SK-N-SH treated with all-trans-retinoic acid at 6 μM for 48 hours (cell line): ENCODE data around the gene LMCD1.

Experiments used
- ATAC-seq: fragments of 200-7000 bp; cut with Tn5 transposase; 3 replicates; pipeline ENCODE4 v1.9.1; 2020; ENCODE audit warnings: mild to moderate bottlenecking, moderate library complexity
- BACH2 ChIP-seq: fragments of 250-450 bp; sonication (Bioruptor Pico); IDR thresholded peaks from 2 replicates; pipeline ENCODE4 v1.9.0; 2021; ENCODE audit warnings: mild to moderate bottlenecking, borderline replicate concordance
- ESRRG ChIP-seq: fragments of 250-450 bp; sonication (Bioruptor Pico); IDR thresholded peaks from 2 replicates; pipeline ENCODE4 v1.6.1; 2021; ENCODE audit warnings: mild to moderate bottlenecking
- GLIS3 ChIP-seq: fragments of 250-450 bp; sonication (Bioruptor Pico); IDR thresholded peaks from 2 replicates; pipeline ENCODE4 v1.5.0; 2020; ENCODE audit warnings: mild to moderate bottlenecking, moderate library complexity
- ISL1 ChIP-seq: fragments of 250-450 bp; sonication (Bioruptor Pico); IDR thresholded peaks from 2 replicates; pipeline ENCODE4 v2.1.2; 2022; ENCODE audit warnings: mild to moderate bottlenecking, moderate library complexity
- OSR1 ChIP-seq: fragments of 250-450 bp; sonication (Bioruptor Pico); IDR thresholded peaks from 2 replicates; pipeline ENCODE4 v1.8.0; 2022; ENCODE audit warnings: moderate library complexity, mild to moderate bottlenecking, inconsistent platforms
- PPARA ChIP-seq: fragments of 250-450 bp; sonication (Bioruptor Pico); IDR thresholded peaks from 2 replicates; pipeline ENCODE4 v1.5.0; 2020; ENCODE audit warnings: mild to moderate bottlenecking, borderline replicate concordance
- RARB ChIP-seq: fragments of 250-450 bp; sonication (Bioruptor Pico); IDR thresholded peaks from 2 replicates; pipeline ENCODE4 v1.8.0; 2021; ENCODE audit warnings: mild to moderate bottlenecking, moderate library complexity
- SNAI2 ChIP-seq: fragments of 250-450 bp; sonication (Bioruptor Pico); IDR thresholded peaks from 2 replicates; pipeline ENCODE4 v1.5.0; 2020; ENCODE audit warnings: mild to moderate bottlenecking, moderate library complexity
- TCF4 ChIP-seq: fragments of 250-450 bp; sonication (Bioruptor Pico); IDR thresholded peaks from 2 replicates; pipeline ENCODE4 v1.8.0; 2021; ENCODE audit warnings: mild to moderate bottlenecking, moderate library complexity, borderline replicate concordance
- TOX ChIP-seq: fragments of 250-450 bp; sonication (Bioruptor Pico); IDR thresholded peaks from 2 replicates; pipeline ENCODE4 v1.8.0; 2021; ENCODE audit warnings: mild to moderate bottlenecking, moderate library complexity, borderline replicate concordance
- ZC3H10 ChIP-seq: fragments of 250-450 bp; sonication (Bioruptor Pico); IDR thresholded peaks from 2 replicates; pipeline ENCODE4 v1.5.1; 2021; ENCODE audit warnings: mild to moderate bottlenecking, moderate library complexity
- ZFP3 ChIP-seq: fragments of 250-450 bp; sonication (Bioruptor Pico); IDR thresholded peaks from 2 replicates; pipeline ENCODE4 v1.5.0; 2020; ENCODE audit warnings: mild to moderate bottlenecking, moderate library complexity
- ZFP30 ChIP-seq: fragments of 450-650 bp; formaldehyde crosslinking; IDR thresholded peaks from 2 replicates; pipeline ENCODE4 v1.5.0; 2022; ENCODE audit warnings: mild to moderate bottlenecking, moderate library complexity
- ZNF565 ChIP-seq: fragments of 450-650 bp; formaldehyde crosslinking; conservative IDR thresholded peaks from 2 replicates; pipeline ENCODE4 v1.5.0; 2020; ENCODE audit warnings: low read depth, mild to moderate bottlenecking, moderate library complexity
- ZNF70 ChIP-seq: fragments of 450-650 bp; formaldehyde crosslinking; IDR thresholded peaks from 2 replicates; pipeline ENCODE4 v1.5.0; 2020; ENCODE audit warnings: mild to moderate bottlenecking, moderate library complexity
- ZNF8 ChIP-seq: fragments of 450-650 bp; formaldehyde crosslinking; IDR thresholded peaks from 2 replicates; pipeline ENCODE4 v1.5.0; 2020; ENCODE audit warnings: mild to moderate bottlenecking, moderate library complexity
- TF ChIP-seq, protein P1 (sequence below): fragments of 250-450 bp; sonication (Bioruptor Pico); IDR thresholded peaks from 2 replicates; pipeline ENCODE4 v1.5.1; 2020; ENCODE audit warnings: low read depth, mild to moderate bottlenecking, moderate library complexity
- TF ChIP-seq, protein P2 (sequence below): fragments of 250-450 bp; sonication (Bioruptor Pico); IDR thresholded peaks from 2 replicates; pipeline ENCODE4 v1.8.0; 2021; ENCODE audit warnings: low read depth, mild to moderate bottlenecking, moderate library complexity, borderline replicate concordance
- TF ChIP-seq, protein P3 (sequence below): fragments of 250-450 bp; sonication (Bioruptor Pico); IDR thresholded peaks from 2 replicates; pipeline ENCODE4 v1.5.0; 2020; ENCODE audit warnings: mild to moderate bottlenecking, moderate library complexity
- TF ChIP-seq, protein P4 (sequence below): fragments of 250-450 bp; sonication (Bioruptor Pico); IDR thresholded peaks from 2 replicates; pipeline ENCODE4 v1.8.0; 2020; ENCODE audit warnings: mild to moderate bottlenecking, moderate library complexity, borderline replicate concordance
- TF ChIP-seq, protein P5 (sequence below): fragments of 250-450 bp; sonication (Bioruptor Pico); IDR thresholded peaks from 2 replicates; pipeline ENCODE4 v1.5.1; 2021; ENCODE audit warnings: mild to moderate bottlenecking, moderate library complexity

LMCD1 gene

DNA sequence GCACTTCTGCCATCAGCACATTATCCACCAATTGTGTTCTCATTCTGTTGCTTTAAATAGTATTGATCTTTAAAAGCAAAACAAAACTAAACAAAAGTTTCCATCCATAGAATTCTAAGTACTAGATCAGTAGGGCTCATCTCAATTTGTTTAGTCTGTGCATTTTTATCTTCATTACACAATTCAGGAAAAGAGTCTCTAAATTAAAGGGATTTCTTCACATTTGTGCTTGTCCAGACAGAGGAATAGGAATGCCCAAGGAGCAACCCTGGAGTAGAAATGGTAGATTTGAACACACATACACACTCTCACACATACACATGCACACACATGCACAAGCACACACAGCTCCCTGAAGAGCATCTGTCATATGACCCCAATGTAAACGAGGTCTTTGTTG, 21.4 kb downstream of the LMCD1 start (continued):
- no peak for TF ChIP-seq ZFP3 (CRISPR knock-in tag)
- no peak for TF ChIP-seq ESRRG (CRISPR knock-in tag)
- no peak for TF ChIP-seq TOX (CRISPR knock-in tag)
- TF ChIP-seq ISL1 (CRISPR knock-in tag): no peak
- TF ChIP-seq ZNF8: no peak
- TF ChIP-seq, protein P1, sequence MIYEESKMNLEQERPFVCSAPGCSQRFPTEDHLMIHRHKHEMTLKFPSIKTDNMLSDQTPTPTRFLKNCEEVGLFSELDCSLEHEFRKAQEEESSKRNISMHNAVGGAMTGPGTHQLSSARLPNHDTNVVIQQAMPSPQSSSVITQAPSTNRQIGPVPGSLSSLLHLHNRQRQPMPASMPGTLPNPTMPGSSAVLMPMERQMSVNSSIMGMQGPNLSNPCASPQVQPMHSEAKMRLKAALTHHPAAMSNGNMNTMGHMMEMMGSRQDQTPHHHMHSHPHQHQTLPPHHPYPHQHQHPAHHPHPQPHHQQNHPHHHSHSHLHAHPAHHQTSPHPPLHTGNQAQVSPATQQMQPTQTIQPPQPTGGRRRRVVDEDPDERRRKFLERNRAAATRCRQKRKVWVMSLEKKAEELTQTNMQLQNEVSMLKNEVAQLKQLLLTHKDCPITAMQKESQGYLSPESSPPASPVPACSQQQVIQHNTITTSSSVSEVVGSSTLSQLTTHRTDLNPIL (CRISPR knock-in tag): no peak
- TF ChIP-seq GLIS3 (CRISPR knock-in tag): no peak
- no peak for TF ChIP-seq BACH2 (CRISPR knock-in tag)

DNA sequence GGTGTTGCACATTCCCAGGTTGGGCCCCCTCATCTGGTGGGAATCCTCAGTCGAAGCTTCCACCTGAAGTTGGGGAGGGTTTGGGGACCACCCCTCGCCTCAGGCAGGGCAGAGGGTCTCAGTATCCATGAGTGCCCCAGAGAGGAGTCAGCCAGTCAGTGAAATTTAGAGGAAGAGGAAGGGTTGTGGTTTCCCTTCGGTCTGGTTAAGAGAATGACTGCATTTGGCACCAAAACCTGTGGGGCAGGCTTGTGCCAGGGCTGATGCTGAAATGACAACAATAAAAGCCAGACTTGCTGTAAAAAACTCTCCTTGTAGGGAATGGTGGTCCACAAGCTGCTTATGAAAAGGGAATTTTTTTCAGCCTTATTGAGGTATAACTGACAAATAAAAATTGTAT, 22.6 kb downstream of the LMCD1 start:
- no peak for TF ChIP-seq OSR1 (CRISPR knock-in tag)
- TF ChIP-seq PPARA: no peak
- no peak for TF ChIP-seq TOX (CRISPR knock-in tag)
- TF ChIP-seq ZC3H10: no peak
- no peak for TF ChIP-seq ZNF8
- no peak for ATAC-seq

DNA sequence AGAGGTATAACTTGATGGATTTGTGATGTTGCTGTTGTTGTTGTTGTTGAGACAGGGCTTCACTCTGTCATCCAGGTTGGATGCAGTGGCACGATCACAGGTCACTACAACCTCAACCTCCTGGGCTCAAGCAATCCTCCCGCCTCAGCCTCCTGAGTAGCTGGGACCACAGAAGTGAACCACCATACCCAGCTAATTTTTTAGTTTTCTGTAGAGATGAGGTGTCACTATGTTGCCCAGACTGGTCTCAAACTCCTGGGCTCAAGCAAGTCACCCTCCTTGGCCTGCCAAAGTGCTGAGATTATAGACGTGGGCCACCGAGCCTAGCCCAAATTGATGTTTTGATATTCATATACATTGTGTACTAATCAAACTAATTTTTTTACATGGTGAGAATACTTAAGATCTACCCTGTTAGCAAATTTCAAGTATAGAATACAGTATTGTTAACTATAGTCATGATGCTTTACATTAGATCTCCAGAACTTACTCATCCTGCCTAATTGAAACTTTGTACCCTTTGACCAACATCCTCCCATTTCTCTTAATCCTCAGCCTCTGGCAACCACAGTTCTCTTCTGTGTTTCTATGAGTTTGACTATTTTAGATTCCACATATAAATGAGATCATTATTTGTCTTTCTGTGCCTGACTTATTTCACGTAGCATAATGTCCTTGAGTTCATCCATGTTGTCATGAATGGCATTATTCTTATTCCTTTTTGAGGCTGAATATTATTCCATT, 23.2 kb downstream of the LMCD1 start:
- ATAC-seq: no peak
- TF ChIP-seq ZNF8 (no peak), SNAI2 (CRISPR knock-in tag) (no peak), ZNF70 (CRISPR knock-in tag) (no peak), ZNF565 (CRISPR knock-in tag) (no peak), ESRRG (CRISPR knock-in tag) (no peak), RARB (no peak), TCF4 (CRISPR knock-in tag) (no peak), PPARA (no peak), ZFP30 (CRISPR knock-in tag) (no peak), BACH2 (CRISPR knock-in tag) (no peak)
- TF ChIP-seq, protein P2, sequence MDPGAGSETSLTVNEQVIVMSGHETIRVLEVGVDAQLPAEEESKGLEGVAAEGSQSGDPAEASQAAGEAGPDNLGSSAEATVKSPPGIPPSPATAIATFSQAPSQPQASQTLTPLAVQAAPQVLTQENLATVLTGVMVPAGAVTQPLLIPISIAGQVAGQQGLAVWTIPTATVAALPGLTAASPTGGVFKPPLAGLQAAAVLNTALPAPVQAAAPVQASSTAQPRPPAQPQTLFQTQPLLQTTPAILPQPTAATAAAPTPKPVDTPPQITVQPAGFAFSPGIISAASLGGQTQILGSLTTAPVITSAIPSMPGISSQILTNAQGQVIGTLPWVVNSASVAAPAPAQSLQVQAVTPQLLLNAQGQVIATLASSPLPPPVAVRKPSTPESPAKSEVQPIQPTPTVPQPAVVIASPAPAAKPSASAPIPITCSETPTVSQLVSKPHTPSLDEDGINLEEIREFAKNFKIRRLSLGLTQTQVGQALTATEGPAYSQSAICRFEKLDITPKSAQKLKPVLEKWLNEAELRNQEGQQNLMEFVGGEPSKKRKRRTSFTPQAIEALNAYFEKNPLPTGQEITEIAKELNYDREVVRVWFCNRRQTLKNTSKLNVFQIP (CRISPR knock-in tag): no peak
- TF ChIP-seq, protein P1 (CRISPR knock-in tag): no peak
- TF ChIP-seq, protein P3, sequence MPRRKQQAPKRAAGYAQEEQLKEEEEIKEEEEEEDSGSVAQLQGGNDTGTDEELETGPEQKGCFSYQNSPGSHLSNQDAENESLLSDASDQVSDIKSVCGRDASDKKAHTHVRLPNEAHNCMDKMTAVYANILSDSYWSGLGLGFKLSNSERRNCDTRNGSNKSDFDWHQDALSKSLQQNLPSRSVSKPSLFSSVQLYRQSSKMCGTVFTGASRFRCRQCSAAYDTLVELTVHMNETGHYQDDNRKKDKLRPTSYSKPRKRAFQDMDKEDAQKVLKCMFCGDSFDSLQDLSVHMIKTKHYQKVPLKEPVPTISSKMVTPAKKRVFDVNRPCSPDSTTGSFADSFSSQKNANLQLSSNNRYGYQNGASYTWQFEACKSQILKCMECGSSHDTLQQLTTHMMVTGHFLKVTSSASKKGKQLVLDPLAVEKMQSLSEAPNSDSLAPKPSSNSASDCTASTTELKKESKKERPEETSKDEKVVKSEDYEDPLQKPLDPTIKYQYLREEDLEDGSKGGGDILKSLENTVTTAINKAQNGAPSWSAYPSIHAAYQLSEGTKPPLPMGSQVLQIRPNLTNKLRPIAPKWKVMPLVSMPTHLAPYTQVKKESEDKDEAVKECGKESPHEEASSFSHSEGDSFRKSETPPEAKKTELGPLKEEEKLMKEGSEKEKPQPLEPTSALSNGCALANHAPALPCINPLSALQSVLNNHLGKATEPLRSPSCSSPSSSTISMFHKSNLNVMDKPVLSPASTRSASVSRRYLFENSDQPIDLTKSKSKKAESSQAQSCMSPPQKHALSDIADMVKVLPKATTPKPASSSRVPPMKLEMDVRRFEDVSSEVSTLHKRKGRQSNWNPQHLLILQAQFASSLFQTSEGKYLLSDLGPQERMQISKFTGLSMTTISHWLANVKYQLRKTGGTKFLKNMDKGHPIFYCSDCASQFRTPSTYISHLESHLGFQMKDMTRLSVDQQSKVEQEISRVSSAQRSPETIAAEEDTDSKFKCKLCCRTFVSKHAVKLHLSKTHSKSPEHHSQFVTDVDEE: no peak

DNA sequence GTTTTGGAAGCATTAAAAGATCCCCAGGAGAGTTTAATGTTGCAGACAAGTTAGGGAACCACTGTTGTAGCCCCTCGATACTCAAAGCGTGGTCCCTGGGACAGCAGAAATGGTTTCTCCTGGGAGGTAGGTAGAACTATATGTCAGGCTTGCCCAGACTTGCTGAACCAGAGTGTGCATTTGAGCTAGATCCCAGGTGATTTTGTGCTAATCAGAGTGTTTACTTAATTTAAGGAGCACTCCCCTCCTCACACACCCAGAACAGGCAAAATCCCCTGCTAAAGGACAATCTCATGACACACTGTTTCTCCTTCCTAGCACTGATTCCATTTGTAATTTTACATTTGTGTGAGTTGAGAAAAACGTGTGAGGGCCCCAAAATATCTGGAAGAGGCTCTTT, 24.3 kb downstream of the LMCD1 start:
- ATAC-seq: no peak
- TF ChIP-seq TCF4 (CRISPR knock-in tag) (no peak), ZFP30 (CRISPR knock-in tag) (no peak), ZNF565 (CRISPR knock-in tag) (no peak), ESRRG (CRISPR knock-in tag) (no peak), ZNF8 (no peak), TOX (CRISPR knock-in tag) (no peak), ZC3H10 (no peak), ZFP3 (CRISPR knock-in tag) (no peak), PPARA (no peak), GLIS3 (CRISPR knock-in tag) (no peak)
- TF ChIP-seq, protein P3: no peak
- TF ChIP-seq, protein P4, sequence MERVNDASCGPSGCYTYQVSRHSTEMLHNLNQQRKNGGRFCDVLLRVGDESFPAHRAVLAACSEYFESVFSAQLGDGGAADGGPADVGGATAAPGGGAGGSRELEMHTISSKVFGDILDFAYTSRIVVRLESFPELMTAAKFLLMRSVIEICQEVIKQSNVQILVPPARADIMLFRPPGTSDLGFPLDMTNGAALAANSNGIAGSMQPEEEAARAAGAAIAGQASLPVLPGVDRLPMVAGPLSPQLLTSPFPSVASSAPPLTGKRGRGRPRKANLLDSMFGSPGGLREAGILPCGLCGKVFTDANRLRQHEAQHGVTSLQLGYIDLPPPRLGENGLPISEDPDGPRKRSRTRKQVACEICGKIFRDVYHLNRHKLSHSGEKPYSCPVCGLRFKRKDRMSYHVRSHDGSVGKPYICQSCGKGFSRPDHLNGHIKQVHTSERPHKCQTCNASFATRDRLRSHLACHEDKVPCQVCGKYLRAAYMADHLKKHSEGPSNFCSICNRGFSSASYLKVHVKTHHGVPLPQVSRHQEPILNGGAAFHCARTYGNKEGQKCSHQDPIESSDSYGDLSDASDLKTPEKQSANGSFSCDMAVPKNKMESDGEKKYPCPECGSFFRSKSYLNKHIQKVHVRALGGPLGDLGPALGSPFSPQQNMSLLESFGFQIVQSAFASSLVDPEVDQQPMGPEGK (CRISPR knock-in tag): no peak
- TF ChIP-seq, protein P5, sequence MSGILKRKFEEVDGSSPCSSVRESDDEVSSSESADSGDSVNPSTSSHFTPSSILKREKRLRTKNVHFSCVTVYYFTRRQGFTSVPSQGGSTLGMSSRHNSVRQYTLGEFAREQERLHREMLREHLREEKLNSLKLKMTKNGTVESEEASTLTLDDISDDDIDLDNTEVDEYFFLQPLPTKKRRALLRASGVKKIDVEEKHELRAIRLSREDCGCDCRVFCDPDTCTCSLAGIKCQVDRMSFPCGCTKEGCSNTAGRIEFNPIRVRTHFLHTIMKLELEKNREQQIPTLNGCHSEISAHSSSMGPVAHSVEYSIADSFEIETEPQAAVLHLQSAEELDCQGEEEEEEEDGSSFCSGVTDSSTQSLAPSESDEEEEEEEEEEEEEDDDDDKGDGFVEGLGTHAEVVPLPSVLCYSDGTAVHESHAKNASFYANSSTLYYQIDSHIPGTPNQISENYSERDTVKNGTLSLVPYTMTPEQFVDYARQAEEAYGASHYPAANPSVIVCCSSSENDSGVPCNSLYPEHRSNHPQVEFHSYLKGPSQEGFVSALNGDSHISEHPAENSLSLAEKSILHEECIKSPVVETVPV: no peak
